GM18868 (cell line): ENCODE results near the gene DSCAM.
"Not testable (repeated sequence)": the region's sequence is repeated elsewhere in the genome, so short reads cannot be mapped to it uniquely, and the experiment has no call there.

Source experiments
- ATAC-seq: cut with Tn5 transposase; IDR thresholded peaks from one replicate; pipeline ENCODE4 v1.9.1; 2021; ENCODE audit warnings: mild to moderate bottlenecking, moderate library complexity; ENCODE audit not compliant: unreplicated experiment

The DSCAM gene

GRCh38 chr21:40074710-40075109, 772.2 kb downstream of the DSCAM start:
- ATAC-seq, result no peak

DNA sequence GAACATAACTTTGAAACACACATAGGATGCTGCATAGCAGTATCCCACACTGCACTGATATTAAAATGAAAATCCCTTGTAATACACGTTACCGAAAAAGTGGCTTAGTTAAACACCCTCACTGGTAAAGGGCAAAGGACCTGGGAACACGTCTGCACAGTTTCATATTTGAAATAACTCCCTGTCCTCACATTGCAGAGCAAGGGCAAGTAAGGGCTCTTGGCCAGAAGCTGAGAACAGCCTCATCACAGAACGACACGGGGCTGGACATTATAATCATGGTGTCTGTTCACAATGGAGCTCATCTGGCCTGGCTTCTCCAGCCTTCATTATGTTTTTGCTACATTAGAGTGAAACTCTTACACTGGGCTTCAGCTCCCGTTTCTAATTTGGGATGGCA, 772.8 kb downstream of the DSCAM start:
- ATAC-seq, result no peak

DNA sequence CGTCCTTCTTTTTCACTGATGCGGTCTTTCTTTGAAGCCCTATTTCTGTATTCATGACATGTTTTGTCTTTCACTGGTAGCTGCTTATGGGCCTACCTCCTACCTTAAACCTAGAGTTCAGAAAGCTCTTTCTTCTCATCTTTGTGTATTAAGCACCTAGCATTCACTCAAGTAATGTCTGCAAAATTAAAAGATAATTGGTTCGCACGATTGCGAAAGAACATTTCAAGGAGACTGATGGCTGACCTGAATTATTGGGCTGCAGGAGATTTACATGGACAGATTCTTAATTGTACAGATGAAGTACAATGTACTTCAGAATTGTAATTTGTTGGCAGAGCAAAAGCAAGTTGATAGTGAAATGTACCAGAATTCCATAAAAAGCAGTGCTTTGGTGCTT, 773.3 kb downstream of the DSCAM start:
- ATAC-seq, result no peak

GRCh38 chr21:40070871-40071270, 776.1 kb downstream of the DSCAM start:
- no peak for ATAC-seq

DNA sequence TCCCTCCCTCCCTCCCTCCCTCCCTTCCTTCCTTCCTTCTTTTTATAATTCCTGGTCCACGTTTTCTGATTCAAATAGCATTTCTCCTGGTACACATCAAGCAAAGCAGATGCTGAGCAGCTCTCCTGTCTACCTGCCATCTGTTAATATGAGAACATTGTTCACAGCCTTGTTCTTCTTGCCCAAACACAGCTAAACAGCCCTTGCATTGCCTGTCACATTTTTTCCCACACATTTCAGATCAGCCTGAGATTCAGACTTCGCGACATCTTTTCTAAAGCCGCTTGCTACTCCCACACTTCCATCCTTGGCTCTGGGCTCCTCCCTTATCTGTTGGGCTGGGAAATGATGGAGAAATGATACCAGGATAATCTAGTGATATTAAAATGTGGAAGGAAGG, 779.2 kb downstream of the DSCAM start:
- no peak for ATAC-seq

DNA sequence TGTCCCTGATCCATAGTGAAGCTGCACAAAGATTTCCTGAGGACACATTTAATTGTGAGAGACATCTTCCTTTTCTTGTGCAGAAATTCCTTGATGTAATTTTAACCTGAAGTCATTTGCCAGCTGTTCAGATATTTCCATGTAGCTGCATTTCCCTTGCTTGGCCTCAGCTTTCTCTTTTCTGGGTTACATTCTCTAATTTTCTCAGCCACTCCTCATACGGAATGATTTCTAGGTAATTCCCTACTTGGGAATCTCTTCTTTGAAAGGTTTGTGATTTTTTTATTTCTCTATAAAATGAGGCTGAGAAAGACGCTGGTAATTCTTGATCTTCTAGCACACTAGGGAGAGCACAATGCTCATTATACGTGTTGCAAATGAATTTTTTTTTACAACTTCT, 780.7 kb downstream of the DSCAM start:
- ATAC-seq, result no peak

DNA sequence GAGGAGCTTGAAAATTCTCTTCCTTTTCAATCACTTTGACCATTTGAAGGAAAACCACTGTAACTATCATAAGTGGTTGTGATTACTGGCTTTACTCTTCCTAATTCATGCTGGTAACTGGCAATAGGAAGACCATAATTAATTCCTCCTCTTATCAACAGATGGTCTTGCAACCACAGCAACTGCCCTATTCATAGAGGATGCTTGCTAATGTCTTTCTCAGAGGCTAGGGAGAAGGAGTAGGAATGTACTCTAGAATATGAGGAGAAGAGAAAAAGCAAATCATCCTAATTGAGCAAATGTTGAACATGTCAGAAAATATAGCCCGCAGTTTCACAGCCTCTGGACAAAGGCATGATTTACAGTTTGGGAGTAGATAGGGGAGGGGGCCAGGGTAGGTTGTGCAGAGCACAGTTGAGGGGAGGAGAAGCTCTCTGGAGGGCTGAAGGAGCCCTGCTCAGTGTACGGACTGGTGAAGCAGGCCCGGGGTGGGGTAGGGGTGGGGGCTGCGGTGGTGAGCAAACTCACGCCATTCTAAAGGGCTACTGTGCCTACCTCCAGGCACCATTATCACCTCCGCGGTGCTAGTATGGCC, 786.8 kb downstream of the DSCAM start:
- ATAC-seq, result no peak

- no peak for ATAC-seq
These were observed 789.6 kb downstream of the DSCAM start for GRCh38 chr21:40057331-40057730.

- no peak for ATAC-seq
These were observed 790.9 kb downstream of the DSCAM start for GRCh38 chr21:40056031-40056430.

DNA sequence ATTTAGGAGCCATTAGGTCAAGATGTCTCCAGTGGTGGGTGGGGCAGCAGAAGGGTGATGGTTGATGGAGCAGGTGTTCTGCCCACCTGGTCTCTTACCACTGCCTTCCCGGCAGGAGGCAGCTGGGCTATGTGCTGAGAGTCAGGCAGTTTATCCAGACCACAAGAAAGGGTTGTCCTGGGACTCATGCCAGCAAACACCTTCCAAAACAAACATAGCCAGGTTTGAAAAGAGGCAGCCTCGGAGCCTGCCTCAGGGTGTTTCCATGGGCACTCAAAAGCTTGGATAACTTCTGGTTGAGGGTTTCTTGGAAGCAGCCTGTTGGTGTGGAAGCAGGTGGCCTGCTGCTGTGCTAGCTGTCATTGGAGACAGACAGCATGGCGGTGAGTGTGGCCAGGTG, 792.6 kb downstream of the DSCAM start:
- ATAC-seq, result no peak

GRCh38 chr21:40053007-40053406, 794.0 kb downstream of the DSCAM start:
- ATAC-seq, result no peak

DNA sequence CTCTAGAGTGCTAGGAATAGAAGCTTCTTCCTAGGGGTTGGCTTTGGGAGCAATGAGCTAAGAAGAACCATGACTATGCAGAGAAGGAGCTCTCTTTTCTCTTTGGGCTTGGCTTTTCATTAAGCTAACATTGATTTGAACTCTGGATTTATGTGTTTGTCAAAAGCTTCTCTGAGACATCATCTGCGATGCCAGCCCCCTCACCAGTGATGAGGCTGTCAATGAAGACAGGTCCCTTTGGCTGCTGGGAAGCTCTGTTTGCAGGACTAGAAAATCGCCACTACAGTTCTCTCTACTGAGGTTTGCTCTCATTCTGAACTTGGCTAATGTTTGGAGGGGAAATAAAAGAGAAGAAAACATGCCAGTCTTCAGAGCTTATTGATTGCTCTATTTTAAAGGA, 794.7 kb downstream of the DSCAM start:
- no peak for ATAC-seq

GRCh38 chr21:40051801-40052200, 795.2 kb downstream of the DSCAM start:
- no peak for ATAC-seq

DNA sequence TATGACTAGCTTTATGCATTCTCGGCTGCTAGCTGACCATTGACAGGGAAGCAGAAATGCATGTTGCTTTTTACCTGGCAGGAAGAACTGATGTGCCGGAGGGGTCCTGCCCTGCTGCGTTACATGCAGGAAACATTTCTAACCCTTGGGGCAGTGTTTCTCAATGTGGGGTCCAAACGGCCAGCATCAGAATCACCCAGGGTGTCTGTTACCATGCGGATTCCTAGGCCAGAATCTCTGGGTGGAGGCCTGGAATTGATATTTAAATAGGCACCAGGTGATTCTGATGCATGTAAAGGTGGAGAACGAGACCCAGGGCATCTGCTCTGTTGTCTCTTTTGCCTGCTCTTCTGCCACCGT, 797.0 kb downstream of the DSCAM start:
- no peak for ATAC-seq

- ATAC-seq, result no peak
These were observed 797.7 kb downstream of the DSCAM start for GRCh38 chr21:40049031-40049930.

DNA sequence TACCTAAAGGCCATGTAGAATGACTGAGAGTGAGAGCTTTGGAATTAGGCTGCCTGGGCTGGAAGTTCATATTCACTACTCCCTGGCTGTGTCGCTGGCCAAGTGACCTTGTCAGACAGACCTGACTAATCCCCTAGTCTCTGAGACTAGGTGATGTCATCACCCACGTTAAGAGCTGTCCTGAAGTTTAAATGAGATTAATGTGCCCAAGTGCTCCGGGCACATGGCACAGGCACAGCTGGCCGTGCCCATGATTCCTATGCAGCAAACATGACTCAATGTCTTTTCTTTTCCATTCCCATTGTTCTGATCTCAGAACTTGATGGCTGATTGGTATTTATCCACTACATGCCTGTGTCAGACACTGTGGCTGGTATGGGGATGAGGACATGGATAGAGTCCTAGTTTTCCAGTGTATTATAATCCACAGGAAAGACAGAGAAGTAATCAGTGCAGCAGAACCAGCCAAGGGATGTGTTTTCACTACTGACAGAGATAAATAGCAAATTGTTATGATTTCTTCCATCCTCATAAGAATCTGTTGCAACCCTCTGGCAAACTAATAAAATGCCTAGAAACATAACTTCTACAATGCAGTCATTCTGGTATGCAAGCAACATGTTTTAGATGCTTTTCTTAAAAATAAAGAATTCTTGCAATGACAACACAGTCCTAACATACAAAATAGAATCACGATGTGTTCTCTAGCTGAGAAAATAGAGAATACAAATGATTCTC, 798.8 kb downstream of the DSCAM start:
- ATAC-seq, result no peak

GRCh38 chr21:40047211-40047610, 799.7 kb downstream of the DSCAM start:
- no peak for ATAC-seq

DNA sequence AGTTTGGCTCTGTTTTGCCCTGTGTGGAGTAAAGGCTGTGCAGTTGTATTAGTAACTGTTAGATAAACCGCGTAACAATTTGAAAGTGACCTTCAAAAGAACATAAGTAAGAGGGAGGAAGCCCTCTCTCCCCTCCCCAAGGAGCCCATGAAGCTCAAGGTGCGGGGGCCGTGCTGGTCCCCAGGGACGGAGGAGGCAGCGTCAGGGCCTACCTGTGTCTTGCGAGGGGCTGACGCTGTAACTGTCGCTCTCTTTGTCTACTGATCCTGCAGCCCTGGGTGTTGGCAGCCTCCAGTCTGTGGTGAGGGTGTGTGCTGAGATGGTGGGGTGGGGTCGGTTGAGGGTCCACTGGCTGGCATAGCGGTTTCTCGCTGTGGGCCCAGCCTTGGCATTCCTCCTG, 803.1 kb downstream of the DSCAM start:
- ATAC-seq, result no peak

- no peak for ATAC-seq
These were observed 803.5 kb downstream of the DSCAM start for GRCh38 chr21:40043423-40043822.

DNA sequence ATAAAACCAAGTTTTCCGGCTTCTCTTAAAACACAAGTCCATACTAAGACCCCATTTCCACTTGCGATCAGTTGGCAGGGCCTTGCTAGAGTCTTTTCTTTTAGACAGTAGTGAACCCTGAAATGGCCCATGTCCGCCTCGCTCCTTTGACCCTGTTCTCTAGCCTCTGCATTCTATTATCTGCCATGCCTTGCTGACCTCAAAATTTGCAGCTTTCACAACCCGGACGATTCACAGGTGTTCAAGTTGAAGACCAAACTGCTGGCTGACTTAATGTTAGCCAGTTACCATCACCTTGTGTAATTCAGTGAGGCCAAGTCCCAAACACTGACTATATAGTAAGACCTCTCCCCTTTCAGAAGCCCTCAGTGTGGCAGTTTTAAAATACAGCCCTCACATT, 805.5 kb downstream of the DSCAM start:
- ATAC-seq, result no peak

DNA sequence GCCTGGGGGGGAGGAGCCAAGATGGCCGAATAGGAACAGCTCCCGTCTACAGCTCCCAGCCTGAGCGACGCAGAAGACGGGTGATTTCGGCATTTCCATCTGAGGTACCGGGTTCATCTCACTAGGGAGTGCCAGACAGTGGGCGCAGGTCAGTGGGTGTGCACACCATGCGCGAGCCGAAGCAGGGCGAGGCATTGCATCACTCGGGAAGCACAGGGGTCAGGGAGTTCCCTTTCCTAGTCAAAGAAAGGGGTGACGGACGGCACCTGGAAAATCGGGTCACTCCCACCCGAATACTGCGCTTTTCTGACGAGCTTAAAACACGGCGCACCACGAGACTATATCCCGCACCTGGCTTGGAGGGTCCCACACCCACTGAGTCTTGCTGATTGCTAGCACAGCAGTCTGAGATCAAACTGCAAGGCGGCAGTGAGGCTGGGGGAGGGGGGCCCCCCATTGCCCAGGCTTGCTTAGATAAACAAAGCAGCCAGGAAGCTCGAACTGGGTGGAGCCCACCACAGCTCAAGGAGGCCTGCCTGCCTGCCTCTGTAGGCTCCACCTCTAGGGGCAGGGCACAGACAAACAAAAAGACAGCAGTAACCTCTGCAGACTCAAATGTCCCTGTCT, 813.7 kb downstream of the DSCAM start:
- ATAC-seq, result not testable (repeated sequence)
